NB4 (cell line): Measurements from ENCODE around the gene SRSF2.
"Not testable (repeated sequence)": the region's sequence is repeated elsewhere in the genome, so short reads cannot be mapped to it uniquely, and the experiment has no call there.

ENCODE experiments used
- CTCF ChIP-seq: IDR thresholded peaks from one replicate; pipeline ENCODE4 v1.5.1; 2012; ENCODE audit warnings: low read depth, low read length
- MAX ChIP-seq: IDR thresholded peaks from 2 replicates; pipeline ENCODE4 v1.6.1; 2011; ENCODE audit warnings: low read depth, low read length
- POLR2A ChIP-seq: IDR thresholded peaks from 2 replicates; pipeline ENCODE4 v1.6.1; 2011; ENCODE audit warnings: mild to moderate bottlenecking; ENCODE audit not compliant: insufficient read length; ENCODE audit errors: extremely low read depth

- not testable (repeated sequence) for TF ChIP-seq CTCF, POLR2A, MAX
Observed at GRCh38 chr17:76722977-76723376, 14.2 kb downstream of the SRSF2 start.
